Neural crest cell (in vitro differentiated cells): ENCODE data around the gene PRKCE. TPM values are rescaled to one million over a fixed set of nuclear protein-coding genes. Genes with fewer than 3 reads are reported as not detected.

Experiments used
- DNase-seq: peaks from one replicate; pipeline ENCODE4 v3.0.0; 2021; ENCODE audit warnings: low read depth, mixed read lengths, low spot score
- H3K27ac Mint-ChIP-seq: one replicate; pipeline ENCODE4 v1.8.0; 2021; ENCODE audit warnings: mild to moderate bottlenecking, mixed read lengths; ENCODE audit not compliant: unreplicated experiment
- H3K27me3 Mint-ChIP-seq: 2 replicates; pipeline ENCODE4 v1.8.0; 2021; ENCODE audit warnings: low read depth, mild to moderate bottlenecking, mixed read lengths
- H3K36me3 Mint-ChIP-seq: 2 replicates; pipeline ENCODE4 v1.8.0; 2021; ENCODE audit warnings: low read depth, mild to moderate bottlenecking, mixed read lengths
- H3K4me1 Mint-ChIP-seq: 2 replicates; pipeline ENCODE4 v1.8.0; 2021; ENCODE audit warnings: mixed read lengths
- H3K4me3 Mint-ChIP-seq: one replicate; pipeline ENCODE4 v1.8.0; 2021; ENCODE audit warnings: mild to moderate bottlenecking, mixed read lengths
- H3K9me3 Mint-ChIP-seq: 2 replicates; pipeline ENCODE4 v1.8.0; 2021; ENCODE audit warnings: mixed read lengths
- total RNA-seq: library from RNA; stranded (reverse); gene quantifications from 2 replicates; pipeline ENCODE4 v1.2.1, GENCODE V29; 2021
- TF ChIP-seq, protein P1 (sequence below): fragments of 200-600 bp; sonication (generic); conservative IDR thresholded peaks from 2 replicates; pipeline ENCODE4 v1.5.0; 2021; ENCODE audit warnings: antibody characterized with exemption, mild to moderate bottlenecking

Gene PRKCE
- total RNA-seq, 1 donor from 2014 or later = 15.6 TPM

DNA sequence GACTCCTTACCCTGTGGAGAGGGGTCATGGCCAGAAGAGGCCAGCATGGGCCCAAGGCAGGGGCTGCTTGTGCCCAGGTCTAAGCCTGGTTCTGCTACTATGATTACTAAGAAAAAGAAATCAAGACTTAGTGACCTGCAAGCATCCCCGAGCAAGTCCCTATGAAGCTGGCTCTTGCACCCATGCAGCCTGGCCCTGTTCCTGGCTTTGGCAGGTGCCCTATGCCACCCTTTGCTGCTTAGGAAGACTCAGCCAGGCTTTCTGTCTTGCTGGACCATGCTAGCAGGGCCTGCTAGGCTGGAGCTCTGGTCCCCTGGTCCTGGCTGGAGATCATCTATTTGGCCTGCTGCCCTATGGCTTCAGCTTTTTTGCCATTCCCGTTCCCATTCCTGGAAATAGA, 336.4 kb downstream of the PRKCE start:
- no peaks in the 10 kb centered on the region for H3K4me1 Mint-ChIP-seq
- H3K9me3 Mint-ChIP-seq = no peaks in the 10 kb centered on the region
- no peaks in the 10 kb centered on the region for H3K36me3 Mint-ChIP-seq
- TF ChIP-seq, protein P1, sequence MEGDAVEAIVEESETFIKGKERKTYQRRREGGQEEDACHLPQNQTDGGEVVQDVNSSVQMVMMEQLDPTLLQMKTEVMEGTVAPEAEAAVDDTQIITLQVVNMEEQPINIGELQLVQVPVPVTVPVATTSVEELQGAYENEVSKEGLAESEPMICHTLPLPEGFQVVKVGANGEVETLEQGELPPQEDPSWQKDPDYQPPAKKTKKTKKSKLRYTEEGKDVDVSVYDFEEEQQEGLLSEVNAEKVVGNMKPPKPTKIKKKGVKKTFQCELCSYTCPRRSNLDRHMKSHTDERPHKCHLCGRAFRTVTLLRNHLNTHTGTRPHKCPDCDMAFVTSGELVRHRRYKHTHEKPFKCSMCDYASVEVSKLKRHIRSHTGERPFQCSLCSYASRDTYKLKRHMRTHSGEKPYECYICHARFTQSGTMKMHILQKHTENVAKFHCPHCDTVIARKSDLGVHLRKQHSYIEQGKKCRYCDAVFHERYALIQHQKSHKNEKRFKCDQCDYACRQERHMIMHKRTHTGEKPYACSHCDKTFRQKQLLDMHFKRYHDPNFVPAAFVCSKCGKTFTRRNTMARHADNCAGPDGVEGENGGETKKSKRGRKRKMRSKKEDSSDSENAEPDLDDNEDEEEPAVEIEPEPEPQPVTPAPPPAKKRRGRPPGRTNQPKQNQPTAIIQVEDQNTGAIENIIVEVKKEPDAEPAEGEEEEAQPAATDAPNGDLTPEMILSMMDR = no peak
- H3K4me3 Mint-ChIP-seq = no peak overlapping the region
- H3K27me3 Mint-ChIP-seq = no peaks in the 10 kb centered on the region
- DNase-seq = no peak
- no peak overlapping the region for H3K27ac Mint-ChIP-seq

DNA sequence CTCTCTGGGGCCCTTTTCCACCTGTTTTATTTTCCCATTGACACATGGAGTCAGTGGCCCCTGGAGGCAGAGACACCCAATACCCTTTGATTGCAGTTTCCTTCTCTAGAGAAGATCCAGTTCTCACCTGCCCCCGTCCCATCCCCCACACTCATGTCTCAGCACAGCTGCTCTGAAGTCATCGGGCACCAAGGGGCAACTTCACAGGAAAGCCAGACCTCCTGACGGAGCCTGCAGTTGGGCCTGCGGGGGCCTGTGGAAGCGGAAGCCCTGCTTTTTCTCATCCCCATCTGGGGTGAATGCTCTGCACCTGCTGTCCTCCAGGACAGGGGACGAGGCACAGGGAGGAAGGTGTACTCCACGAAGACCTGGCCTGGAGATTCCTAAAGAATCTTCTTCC, 337.4 kb downstream of the PRKCE start:
- no peak overlapping the region for H3K27ac Mint-ChIP-seq
- H3K36me3 Mint-ChIP-seq = no peaks in the 10 kb centered on the region
- H3K4me3 Mint-ChIP-seq = no peak overlapping the region
- no peaks in the 10 kb centered on the region for H3K4me1 Mint-ChIP-seq
- DNase-seq = no peak
- no peaks in the 10 kb centered on the region for H3K27me3 Mint-ChIP-seq
- H3K9me3 Mint-ChIP-seq = no peaks in the 10 kb centered on the region
- TF ChIP-seq, protein P1 = no peak

DNA sequence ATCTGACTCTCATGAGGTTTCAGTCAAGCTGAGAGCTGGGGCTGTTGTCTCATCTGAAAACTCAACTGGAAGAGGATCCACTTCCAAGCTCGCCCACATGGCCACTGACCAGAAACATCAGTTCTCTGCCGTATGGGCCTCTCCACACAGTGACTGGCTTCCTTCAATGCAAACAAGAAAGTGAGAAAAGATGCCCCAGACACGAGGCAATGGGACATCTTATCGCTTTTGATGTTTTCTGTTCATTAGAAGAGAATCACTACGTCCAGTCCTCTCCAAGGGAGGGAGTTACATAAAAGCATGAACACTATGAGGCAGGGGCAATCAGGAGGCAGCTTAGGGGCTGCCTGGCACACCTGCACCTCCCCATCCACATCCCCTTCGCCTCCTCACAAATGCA, 338.7 kb downstream of the PRKCE start:
- Mint-ChIP-seq H3K9me3 (no peaks in the 10 kb centered on the region), H3K27me3 (no peaks in the 10 kb centered on the region), H3K4me1 (no peaks in the 10 kb centered on the region), H3K27ac (no peak overlapping the region), H3K4me3 (no peak overlapping the region), H3K36me3 (no peaks in the 10 kb centered on the region)
- TF ChIP-seq, protein P1 = no peak
- DNase-seq = no peak

DNA sequence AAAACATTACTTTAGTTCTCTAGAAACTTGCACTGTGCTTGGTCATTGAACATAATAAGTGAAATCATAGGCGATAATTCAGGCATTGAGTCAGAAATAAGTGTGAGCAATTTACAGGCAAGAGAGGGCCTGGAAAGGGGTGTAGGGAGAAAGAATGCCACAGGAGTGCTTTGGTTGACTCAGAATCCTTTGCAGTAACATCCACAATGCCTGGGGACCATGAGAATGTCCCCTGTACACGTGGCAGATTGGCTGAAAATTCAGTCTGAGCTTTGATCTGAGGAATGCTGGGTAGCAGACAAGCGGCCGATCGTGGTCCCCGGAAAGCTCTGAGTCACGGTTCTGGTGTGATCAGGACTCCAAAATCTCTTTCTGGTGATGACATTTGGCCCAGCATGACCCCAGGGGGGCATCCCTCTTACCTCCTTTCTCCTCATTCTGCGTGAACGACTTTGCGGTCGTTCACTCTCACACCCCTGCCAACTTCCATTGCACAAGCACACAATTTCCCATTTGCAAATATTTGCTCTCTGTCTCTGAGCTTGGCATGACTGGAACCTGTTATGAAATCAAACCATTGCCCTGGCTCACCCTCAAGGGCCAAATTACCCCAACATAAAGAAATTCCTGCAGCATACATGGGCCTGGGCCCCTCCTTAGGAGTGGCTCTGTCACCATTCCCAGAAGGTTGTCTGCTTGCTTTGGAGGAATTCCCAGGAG, 340.7 kb downstream of the PRKCE start:
- H3K4me3 Mint-ChIP-seq = no peak overlapping the region
- no peaks in the 10 kb centered on the region for H3K36me3 Mint-ChIP-seq
- no peaks in the 10 kb centered on the region for H3K4me1 Mint-ChIP-seq
- no peaks in the 10 kb centered on the region for H3K9me3 Mint-ChIP-seq
- H3K27me3 Mint-ChIP-seq = no peaks in the 10 kb centered on the region
- TF ChIP-seq, protein P1 = no peak
- no peak for DNase-seq
- no peak overlapping the region for H3K27ac Mint-ChIP-seq

DNA sequence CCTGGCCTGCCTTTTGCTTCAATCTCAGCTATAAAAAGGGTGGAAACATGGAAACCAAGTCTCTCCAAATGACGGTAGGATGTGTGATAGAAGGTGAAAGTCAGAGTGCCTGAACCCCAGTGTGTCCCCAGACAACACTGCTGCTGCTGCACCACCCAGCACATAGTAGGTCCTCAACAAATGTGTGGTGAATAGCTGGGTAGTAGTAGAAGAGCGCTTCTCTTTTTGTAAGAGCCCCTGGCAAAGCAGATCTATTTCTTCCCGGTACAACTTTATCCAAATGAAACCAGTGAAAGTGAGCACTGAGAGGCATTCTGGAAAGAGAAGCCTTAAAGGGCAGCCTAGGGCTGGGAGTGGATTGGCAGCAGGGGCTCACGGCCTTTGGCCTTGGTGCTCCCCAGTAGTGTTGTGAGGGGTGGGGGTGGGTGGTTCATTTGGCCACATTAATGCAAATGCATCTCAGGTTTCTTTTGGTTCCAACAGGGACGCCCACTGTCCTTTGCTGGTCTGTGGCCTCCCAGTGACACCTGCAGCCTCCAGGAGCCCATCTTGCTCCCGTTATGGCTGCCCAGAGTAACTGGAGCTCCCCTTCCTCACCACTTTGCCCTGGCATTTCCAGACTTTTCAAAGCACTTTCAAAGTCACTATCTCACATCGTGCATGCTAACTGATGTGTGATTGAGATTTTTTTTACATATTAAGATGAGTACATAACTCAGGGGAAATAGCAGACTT, 341.4 kb downstream of the PRKCE start:
- DNase-seq = no peak
- Mint-ChIP-seq H3K27me3 (no peaks in the 10 kb centered on the region), H3K4me3 (no peak overlapping the region), H3K36me3 (no peaks in the 10 kb centered on the region), H3K4me1 (no peaks in the 10 kb centered on the region), H3K27ac (no peak overlapping the region), H3K9me3 (no peaks in the 10 kb centered on the region)
- TF ChIP-seq, protein P1 = no peak
